Activated CD4-positive, alpha-beta T cell treated with anti-CD3 and anti-CD28 coated beads, Interleukin-2, amount 50 U/mL, for 24 hours (primary cell): ENCODE data around the gene FUZ.

Experiments
- DNase-seq, 2 donors: peaks; one replicate each; pipeline ENCODE4 v3.0.0-alpha.2; 2020; ENCODE audit warnings: low read depth in 1 of 2, low spot score in 1 of 2

FUZ gene

GRCh38 chr19:49807904-49808675 lies 5.0 kb downstream of the FUZ start:
- DNase-seq, result no peak

DNA sequence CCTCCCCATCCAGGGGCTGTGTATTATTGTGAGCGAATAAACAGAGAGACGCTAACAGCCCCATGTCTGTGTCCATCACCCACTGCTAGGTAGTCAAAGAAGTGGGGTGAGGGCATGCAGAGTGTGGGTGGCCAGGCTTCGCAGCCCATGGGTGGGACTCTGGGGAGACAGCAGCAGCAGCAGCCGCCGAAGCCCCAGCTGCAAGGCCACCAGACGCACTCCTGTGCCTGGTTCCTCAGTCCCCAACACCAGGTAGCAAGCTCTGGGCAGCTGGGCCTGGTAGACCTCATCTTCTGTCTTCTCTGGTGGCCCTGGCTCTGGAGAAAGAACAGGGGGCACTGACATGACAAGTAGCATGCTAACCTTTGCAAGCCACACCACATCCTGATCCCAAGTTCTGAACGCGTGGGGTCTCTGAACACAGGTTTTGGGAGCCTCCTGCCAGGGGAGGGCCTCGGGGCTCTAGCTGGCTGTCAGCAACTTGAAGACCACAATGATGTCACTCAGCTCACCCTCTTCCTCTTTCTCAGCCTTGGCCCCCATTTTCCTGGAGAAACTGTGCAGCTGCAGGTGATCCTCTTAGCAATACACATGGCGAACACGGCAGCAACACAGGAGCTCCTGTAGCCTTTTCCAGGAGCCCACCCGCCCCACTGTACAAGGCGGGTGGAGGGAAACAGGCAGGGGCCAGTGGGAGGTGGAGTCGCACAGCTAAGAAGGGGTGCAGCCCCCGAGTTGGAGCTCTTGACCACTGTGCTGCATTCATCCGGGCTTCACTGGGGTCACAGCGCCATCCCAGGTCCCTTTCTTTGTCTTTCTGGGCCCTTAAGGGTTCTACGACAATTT lies 5.8 kb downstream of the FUZ start:
- no peak for DNase-seq

GRCh38 chr19:49806620-49806959 lies 6.5 kb downstream of the FUZ start:
- no peak for DNase-seq

- DNase-seq, result no peak
Observed at GRCh38 chr19:49805822-49806619, 7.1 kb downstream of the FUZ start.

GRCh38 chr19:49803529-49803856 lies 9.6 kb downstream of the FUZ start:
- DNase-seq, result no peak

DNA sequence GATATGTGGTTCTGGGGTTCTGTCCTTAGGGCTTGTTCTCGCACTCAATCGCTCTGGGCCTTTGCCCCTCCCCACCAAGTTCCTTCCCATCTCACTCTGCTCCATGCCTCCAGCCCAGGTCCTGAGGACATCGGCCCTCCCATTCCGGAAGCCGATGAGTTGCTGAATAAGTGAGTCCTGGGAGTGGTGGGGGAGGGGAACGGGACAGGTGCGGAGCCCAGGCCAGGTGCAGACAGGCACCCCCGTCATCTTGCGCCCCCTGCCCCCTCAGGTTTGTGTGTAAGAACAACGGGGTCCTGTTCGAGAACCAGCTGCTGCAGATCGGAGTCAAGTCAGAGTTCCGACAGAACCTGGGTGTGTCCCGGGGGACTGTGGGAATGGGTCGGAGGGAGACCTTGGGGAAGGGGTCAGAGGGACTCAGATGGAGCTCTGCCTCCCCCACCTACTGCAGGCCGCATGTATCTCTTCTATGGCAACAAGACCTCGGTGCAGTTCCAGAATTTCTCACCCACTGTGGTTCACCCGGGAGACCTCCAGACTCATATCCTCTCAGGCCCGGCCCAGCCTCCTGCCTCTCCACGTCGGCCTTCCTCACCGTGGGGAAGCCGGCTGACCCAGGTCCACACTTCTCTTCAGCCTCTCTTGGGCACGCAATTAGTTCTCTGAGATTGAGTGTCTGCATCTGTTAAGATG lies 10.1 kb downstream of the FUZ start:
- DNase-seq, result no peak

GRCh38 chr19:49801966-49802661 lies 11.0 kb downstream of the FUZ start:
- no peak for DNase-seq

- DNase-seq, result no peak
Observed at GRCh38 chr19:49801401-49801888, 11.6 kb downstream of the FUZ start.

DNA sequence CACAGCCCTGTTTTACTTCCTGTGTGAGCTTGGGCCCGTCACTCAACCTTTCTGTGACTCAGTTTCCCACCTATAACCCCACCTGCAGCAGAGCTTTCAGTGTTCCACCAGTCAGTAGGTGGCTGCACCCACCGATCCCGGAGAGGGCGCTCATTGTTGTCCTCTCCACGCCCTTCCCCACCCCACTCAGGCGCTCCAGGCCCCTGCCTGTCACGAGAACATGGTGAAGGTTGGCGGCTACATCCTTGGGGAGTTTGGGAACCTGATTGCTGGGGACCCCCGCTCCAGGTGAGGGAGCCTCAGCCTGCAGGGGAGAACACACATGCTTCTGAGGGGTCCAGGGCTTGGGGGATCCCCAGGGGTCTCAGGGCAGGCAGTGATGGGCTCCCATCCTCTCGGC lies 12.3 kb downstream of the FUZ start:
- DNase-seq, result no peak

DNA sequence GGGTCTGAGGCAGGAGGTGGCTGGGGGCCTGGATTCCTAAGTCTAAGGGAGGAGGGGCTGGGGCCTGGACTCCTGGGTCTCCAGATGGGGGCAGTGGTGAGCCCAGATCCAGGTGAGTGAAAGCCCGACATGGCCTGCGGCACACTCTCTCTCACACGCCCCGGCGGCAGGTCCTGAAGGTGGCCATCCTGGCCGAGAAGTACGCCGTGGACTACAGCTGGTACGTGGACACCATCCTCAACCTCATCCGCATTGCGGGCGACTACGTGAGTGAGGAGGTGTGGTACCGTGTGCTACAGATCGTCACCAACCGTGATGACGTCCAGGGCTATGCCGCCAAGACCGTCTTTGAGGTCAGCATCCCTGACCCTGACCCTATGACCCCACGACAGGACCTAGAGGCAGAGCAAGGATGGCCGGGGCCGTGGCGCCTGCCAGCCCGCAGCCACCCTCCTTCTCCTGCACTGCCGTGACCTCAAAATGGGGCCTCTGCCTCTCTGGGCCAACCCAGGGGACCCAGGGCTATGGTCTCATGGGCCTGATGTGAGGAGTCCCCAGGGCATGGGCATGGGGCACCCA lies 13.2 kb downstream of the FUZ start:
- DNase-seq, result no peak

DNA sequence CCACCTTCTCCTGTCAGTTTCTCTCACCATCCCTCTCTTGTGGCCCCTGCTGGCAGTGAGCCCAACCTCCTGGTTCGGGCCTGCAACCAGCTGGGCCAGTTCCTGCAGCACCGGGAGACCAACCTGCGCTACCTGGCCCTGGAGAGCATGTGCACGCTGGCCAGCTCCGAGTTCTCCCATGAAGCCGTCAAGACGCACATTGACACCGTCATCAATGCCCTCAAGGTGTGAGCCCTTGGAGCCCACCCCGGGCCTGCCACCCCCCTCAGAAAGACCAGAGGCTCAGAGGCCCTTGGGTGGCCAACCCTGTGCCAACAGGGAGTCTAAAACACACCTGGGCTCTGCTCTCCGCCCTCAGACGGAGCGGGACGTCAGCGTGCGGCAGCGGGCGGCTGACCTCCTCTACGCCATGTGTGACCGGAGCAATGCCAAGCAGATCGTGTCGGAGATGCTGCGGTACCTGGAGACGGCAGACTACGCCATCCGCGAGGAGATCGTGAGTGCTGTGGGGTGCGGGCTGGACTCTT lies 13.8 kb downstream of the FUZ start:
- no peak for DNase-seq

- no peak for DNase-seq
Observed at GRCh38 chr19:49798574-49798973, 14.5 kb downstream of the FUZ start.

DNA sequence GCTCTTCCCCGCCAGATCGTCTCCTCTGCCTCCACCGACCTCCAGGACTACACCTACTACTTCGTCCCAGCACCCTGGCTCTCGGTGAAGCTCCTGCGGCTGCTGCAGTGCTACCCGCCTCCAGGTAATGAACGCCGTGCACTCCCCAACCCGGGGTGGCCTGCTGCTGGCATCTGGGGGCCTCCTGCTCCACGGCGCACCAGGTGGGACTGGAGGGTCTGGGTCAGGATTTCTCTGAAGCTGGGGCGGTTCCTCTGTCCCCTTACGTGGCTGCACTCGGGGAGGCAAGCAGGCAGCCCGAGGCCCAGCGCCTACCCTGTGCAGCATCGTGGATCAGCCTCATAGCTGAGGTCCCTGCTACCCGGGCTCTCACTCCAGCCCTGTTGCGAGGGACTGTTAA lies 17.5 kb downstream of the FUZ start:
- no peak for DNase-seq

DNA sequence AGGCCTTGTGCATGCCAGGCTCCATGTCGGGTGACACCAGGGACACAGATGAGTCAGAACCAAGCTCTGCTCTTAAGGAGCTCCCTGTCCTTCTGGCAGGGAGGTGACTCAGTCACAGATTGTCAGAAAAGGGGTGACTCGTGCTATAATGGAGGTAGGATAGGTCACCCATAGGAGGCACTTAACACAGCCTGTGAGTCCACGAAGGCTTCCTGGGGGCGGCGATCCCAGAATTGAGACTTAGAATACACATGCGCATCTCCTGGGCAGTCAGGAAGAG lies 19.6 kb downstream of the FUZ start:
- no peak for DNase-seq

DNA sequence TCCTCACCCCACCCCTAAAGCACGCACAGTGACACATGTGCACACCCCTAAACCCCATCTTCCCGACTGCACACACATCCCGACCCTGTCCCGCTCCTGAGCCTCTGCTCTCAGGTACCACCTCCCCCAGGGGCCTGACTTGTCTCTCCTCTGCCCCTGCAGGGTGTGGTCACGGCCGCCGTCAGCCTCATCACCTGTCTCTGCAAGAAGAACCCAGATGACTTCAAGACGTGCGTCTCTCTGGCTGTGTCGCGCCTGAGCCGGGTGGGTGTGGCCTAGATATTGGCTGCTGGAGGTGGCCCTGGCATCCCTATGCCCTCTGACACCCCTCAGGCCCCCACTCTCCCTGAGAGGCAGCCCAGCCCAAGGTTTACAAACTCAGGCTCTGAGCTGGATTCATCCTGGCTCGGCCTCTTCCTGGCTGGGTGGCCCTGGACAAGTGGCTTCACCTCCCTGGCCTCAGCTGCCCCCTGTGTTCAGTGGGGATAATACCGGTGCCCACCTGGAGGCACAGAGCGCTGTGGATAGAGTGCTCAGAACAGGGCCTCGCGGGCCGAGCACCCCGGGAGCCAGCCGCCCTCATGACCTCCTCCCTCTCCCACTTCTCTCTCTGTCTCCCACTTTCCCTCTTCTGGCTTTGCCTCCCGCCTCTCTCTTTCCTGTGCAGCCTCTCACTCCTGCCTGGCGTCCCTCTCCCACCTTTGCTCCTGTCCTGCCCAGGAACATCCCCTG lies 20.1 kb downstream of the FUZ start:
- no peak for DNase-seq

- DNase-seq, result no peak
Observed at GRCh38 chr19:49791776-49792445, 21.2 kb downstream of the FUZ start.

GRCh38 chr19:49790866-49791265 lies 22.2 kb downstream of the FUZ start:
- DNase-seq, result no peak

- no peak for DNase-seq
Observed at GRCh38 chr19:49788857-49789256, 24.2 kb downstream of the FUZ start.

DNA sequence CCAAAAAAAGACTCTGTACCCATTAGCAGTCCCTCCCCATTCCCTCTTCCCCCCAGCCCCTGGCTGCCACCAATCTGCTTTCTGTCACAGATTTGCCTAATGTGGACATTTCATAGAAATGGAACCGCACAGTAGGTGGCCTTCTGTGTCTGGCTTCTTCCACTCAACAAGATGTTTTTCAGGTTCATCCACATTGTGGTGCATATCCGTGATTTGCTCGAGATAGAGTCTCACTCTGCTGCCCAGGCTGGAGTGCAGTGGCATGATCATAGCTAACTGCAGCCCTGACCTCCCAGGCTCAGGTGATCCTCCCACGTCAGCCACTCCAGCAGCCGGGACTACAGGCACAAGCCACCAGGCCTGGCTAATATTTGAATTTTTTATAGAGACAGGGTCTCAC lies 25.3 kb downstream of the FUZ start:
- no peak for DNase-seq
